Liver (tissue), 9 donors: ENCODE data around the gene SLBP. TPM values are rescaled to one million over a fixed set of nuclear protein-coding genes. Genes with fewer than 3 reads are reported as not detected.

Experiments
- DNase-seq: peaks from one replicate; pipeline ENCODE4 v3.0.0-alpha.2; 2017; ENCODE audit warnings: low spot score
- H3K27ac ChIP-seq, 2 donors: one replicate each; pipeline ENCODE4 v1.7.0; 2013; ENCODE audit warnings: inconsistent platforms in 2 of 2, low read length in 2 of 2, control low read depth in 1 of 2, low read depth in 1 of 2, mild to moderate bottlenecking in 1 of 2
- H3K27me3 ChIP-seq, 4 donors: one replicate each; pipeline versions ENCODE4 v1.6.1 to v1.7.0; 2013; ENCODE audit warnings: low read length in 3 of 4, inconsistent platforms in 1 of 4, mild to moderate bottlenecking in 1 of 4, moderate library complexity in 1 of 4; ENCODE audit not compliant: control insufficient read depth in 4 of 4, insufficient read depth in 4 of 4
- H3K36me3 ChIP-seq, 4 donors: one replicate each; pipeline versions ENCODE4 v1.6.1 to v1.7.0; 2013; ENCODE audit warnings: low read length in 3 of 4, mild to moderate bottlenecking in 3 of 4, low read depth in 1 of 4, moderate library complexity in 1 of 4; ENCODE audit not compliant: control insufficient read depth in 4 of 4, insufficient read depth in 3 of 4
- H3K4me1 ChIP-seq, 4 donors: one replicate each; pipeline versions ENCODE4 v1.6.1 to v1.7.0; 2013; ENCODE audit warnings: low read length in 3 of 4, mild to moderate bottlenecking in 3 of 4, moderate library complexity in 1 of 4; ENCODE audit not compliant: control insufficient read depth in 4 of 4, insufficient read depth in 4 of 4
- H3K4me3 ChIP-seq, 3 donors: one replicate each; pipeline versions ENCODE4 v1.6.1 to v1.7.0; 2013; ENCODE audit warnings: low read length in 3 of 3, control low read depth in 1 of 3, low read depth in 1 of 3, mild to moderate bottlenecking in 1 of 3
- H3K9ac ChIP-seq, 2 donors: one replicate each; pipeline ENCODE4 v1.7.0; 2013; ENCODE audit warnings: low read length in 2 of 2, mild to moderate bottlenecking in 2 of 2, moderate library complexity in 2 of 2, control low read depth in 1 of 2, low read depth in 1 of 2
- H3K9me3 ChIP-seq, 4 donors: one replicate each; pipeline versions ENCODE4 v1.6.1 to v1.7.0; 2013; ENCODE audit warnings: low read length in 3 of 4; ENCODE audit not compliant: control insufficient read depth in 4 of 4
- CTCF ChIP-seq: fragments of 150-350 bp; IDR thresholded peaks from 2 replicates; pipeline ENCODE4 v1.5.1; 2017; ENCODE audit warnings: improper control_type of control experiment, low read depth, low read length; ENCODE audit not compliant: missing input control
- FOXA2 ChIP-seq: IDR thresholded peaks from 2 replicates; pipeline ENCODE4 v1.6.1; 2016; ENCODE audit warnings: antibody characterized with exemption
- GABPA ChIP-seq, 2 donors: IDR thresholded peaks in 1 of 2; conservative IDR thresholded peaks in 1 of 2; 2 replicates each; pipeline ENCODE4 v1.6.1; 2016; ENCODE audit warnings: antibody characterized with exemption in 2 of 2, mild to moderate bottlenecking in 1 of 2, moderate library complexity in 1 of 2
- HNF4A ChIP-seq, 2 donors: conservative IDR thresholded peaks; 2 replicates each; pipeline ENCODE4 v1.6.1; 2016; ENCODE audit warnings: antibody characterized with exemption in 2 of 2, mild to moderate bottlenecking in 2 of 2
- HNF4G ChIP-seq: IDR thresholded peaks from 2 replicates; pipeline ENCODE4 v1.6.1; 2016; ENCODE audit warnings: antibody characterized with exemption
- JUND ChIP-seq, 2 donors: IDR thresholded peaks; 2 replicates each; pipeline ENCODE4 v1.6.1; 2016; ENCODE audit warnings: antibody characterized with exemption in 2 of 2
- RAD21 ChIP-seq, 2 donors: IDR thresholded peaks; 2 replicates each; pipeline ENCODE4 v1.6.1; 2016; ENCODE audit warnings: antibody characterized with exemption in 2 of 2, mild to moderate bottlenecking in 2 of 2
- RXRA ChIP-seq, 2 donors: IDR thresholded peaks; 2 replicates each; pipeline ENCODE4 v1.6.1; 2017 to 2018; ENCODE audit warnings: antibody characterized with exemption in 2 of 2, mild to moderate bottlenecking in 1 of 2
- SP1 ChIP-seq: IDR thresholded peaks from 2 replicates; pipeline ENCODE4 v1.6.1; 2018; ENCODE audit warnings: antibody characterized with exemption, mild to moderate bottlenecking
- TAF1 ChIP-seq: conservative IDR thresholded peaks from 2 replicates; pipeline ENCODE4 v1.6.1; 2016; ENCODE audit warnings: antibody characterized with exemption, mild to moderate bottlenecking
- YY1 ChIP-seq: IDR thresholded peaks from 2 replicates; pipeline ENCODE4 v1.6.1; 2016; ENCODE audit warnings: antibody characterized with exemption, mild to moderate bottlenecking
- WGBS: extraction: QIAGEN DNeasy Blood & Tissue Kit; methylation state at CpG from one replicate; pipeline ENCODE4 v1.1.7; 2013; 5-methylcytosine and 5-hydroxymethylcytosine counted together
- polyA plus RNA-seq, 2 donors: library from polyadenylated mRNA; stranded (reverse) in 1 of 2; unstranded in 1 of 2; fragments of 200-250 nt in 1 of 2; fragments of >200 nt in 1 of 2; fragmentation: Nextera tagmentation in 1 of 2; extraction: Ambion mirVana in 1 of 2; gene quantifications; one replicate each; pipeline versions ENCODE4 v1.2.1 to v1.2.3, GENCODE V29; 2013 to 2015
- total RNA-seq, 2 donors: library from RNA; depleted of rRNA; stranded (reverse); fragments of >200 nt; gene quantifications; one replicate each; pipeline ENCODE4 v1.2.3, GENCODE V29; 2014
- TF ChIP-seq, protein P1 (sequence below): IDR thresholded peaks from 2 replicates; pipeline ENCODE4 v1.6.1; 2016; ENCODE audit warnings: antibody characterized with exemption
- donor health status: healthy.
- donor health status: healthy.
- donor health status: healthy.
- donor health status: healthy.
- donor health status: healthy.

The SLBP gene
- total and polyA plus RNA-seq, 4 donors, result 14.7 to 64.4 (median 17.4) TPM

- TF ChIP-seq, protein P1, sequence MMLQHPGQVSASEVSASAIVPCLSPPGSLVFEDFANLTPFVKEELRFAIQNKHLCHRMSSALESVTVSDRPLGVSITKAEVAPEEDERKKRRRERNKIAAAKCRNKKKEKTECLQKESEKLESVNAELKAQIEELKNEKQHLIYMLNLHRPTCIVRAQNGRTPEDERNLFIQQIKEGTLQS, result no peak
- TF ChIP-seq RXRA (IDR thresholded peaks at IDR 0.05), result no peak
- no peak for TF ChIP-seq YY1
- no peak for TF ChIP-seq RAD21 (IDR thresholded peaks at IDR 0.05)
Measured at GRCh38 chr4:1714303-1715001, 2.3 kb upstream of the SLBP start (continued).

- no peak for DNase-seq
- H3K36me3 ChIP-seq, result peaks cover 0 to 2% (median under 1%) of the 10 kb centered on the region in 4 donors
- H3K9ac ChIP-seq, result peak overlapping the region; percentile 64 to 73
- peak overlapping the region; percentile 79 to 94 (median 87) for H3K4me3 ChIP-seq
- 22% methylated on average over 35 of the region's 35 CpGs for WGBS
- H3K4me1 ChIP-seq, result peaks cover 12 to 42% (median 29%) of the 10 kb centered on the region in 4 donors
- H3K9me3 ChIP-seq, result no peaks in the 10 kb centered on the region
- no peak for TF ChIP-seq TAF1
- TF ChIP-seq, protein P1, result no peak
- no peak for TF ChIP-seq JUND (IDR thresholded peaks at IDR 0.05)
- no peak for TF ChIP-seq HNF4G
- no peak for TF ChIP-seq YY1
- peak overlapping the region; percentile 96 to 100 for H3K27ac ChIP-seq
- H3K27me3 ChIP-seq, result no peaks in the 10 kb centered on the region
Measured at GRCh38 chr4:1713003-1713851, 1.1 kb upstream of the SLBP start.

DNA sequence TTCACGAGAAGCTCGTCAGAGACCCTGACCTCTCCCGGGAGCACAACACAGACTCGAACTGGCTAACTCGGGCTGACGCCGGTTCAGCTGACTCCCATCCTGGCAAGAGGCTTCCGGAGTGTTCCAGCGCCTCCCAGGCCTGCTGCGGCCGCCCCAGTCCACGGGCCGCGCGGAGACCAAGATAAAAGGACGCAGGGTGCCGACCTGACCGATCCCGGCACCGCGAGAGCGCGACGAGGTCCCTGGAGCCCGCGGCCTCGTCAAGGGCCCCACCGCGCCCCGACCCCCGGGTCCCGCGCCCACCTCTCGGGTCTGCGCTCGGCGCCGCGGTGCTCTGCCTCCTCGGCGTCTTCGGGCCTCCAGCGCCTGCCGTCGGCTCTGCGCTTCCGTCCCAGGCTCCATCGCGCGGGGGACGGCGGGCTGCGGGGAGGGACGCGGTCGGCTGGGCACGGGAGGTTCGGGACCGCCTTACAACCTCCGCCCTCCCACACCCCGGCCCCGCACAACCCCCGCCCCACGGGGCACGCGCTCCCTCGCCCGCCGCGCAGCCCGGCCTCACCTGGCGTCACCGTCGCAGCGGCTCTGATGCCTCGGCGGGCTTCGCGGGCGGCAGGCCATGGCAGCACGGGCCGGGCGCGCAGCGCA lies 426 bp downstream of the SLBP start:
- Histone ChIP-seq H3K4me3 (peak overlapping the region; percentile 81 to 94 (median 81)), H3K4me1 (peaks cover 6 to 28% (median 18%) of the 10 kb centered on the region in 4 donors), H3K36me3 (peaks cover 0 to 2% (median 0%) of the 10 kb centered on the region in 4 donors), H3K27ac (peak overlapping the region; percentile 96 to 100), H3K9ac (peak overlapping the region; percentile 87 to 90), H3K27me3 (no peaks in the 10 kb centered on the region), H3K9me3 (no peaks in the 10 kb centered on the region)
- no peak for DNase-seq
- WGBS, result under 1% methylated on average over 85 of the region's 85 CpGs
- TF ChIP-seq, protein P1, result no peak
- TF ChIP-seq CTCF (no peak), RAD21 (IDR thresholded peaks at IDR 0.05) (no peak), HNF4A (conservative IDR thresholded peaks at IDR 0.05) (no peak), FOXA2 (no peak), YY1 (peak; percentile 38), GABPA (IDR thresholded peaks at IDR 0.05 in 1 of 2, conservative IDR thresholded peaks at IDR 0.05 in 1 of 2) (no peak), SP1 (peak; percentile 9)
